ENCODE measurements around the gene LPIN1. TPM values are rescaled to one million over a fixed set of nuclear protein-coding genes. Genes with fewer than 3 reads are reported as not detected.

LPIN1 gene
- total and polyA plus RNA-seq, 2 of the 8 experiments (the other 6 are each of a cell fraction or from before 2014, with no cell fraction given) = 4.3 to 9.8 TPM

- 0 out of 2 replicates have a peak overlapping the region, but pooled peaks have one; percentile 73 for H2BK20ac ChIP-seq (ENCODE audit: low read length)
- peaks cover 4% of the 10 kb centered on the region for H3K23me2 ChIP-seq (ENCODE audit: low read depth, low read length)
- H2BK5ac ChIP-seq (ENCODE audit: low read depth, low read length) = peak overlapping the region; percentile 67; the same call in 1 of the 2 replicates
- peaks cover 5 to 28% (median 21%) of the 10 kb centered on the region in 4 experiments for H3K4me1 ChIP-seq (replicated peaks in 1 of 4; ENCODE audit: control insufficient read depth in 3 of 4, insufficient read depth in 4 of 4, low read length in 3 of 4)
- H3K4ac ChIP-seq (replicated peaks; ENCODE audit: insufficient read length, low read depth, low read length) = peak overlapping the region; percentile 73
- H3K56ac ChIP-seq (replicated peaks; ENCODE audit: insufficient read length, low read depth, low read length) = no peak overlapping the region
- ChIA-PET POLR2A (ENCODE audit: partially characterized antibody) (no interaction called here), CTCF (ENCODE audit: partially characterized antibody) (interaction anchor here (0.5 to 10.4 kb wide), 13 partner anchors 8 to 414 kb away, joined by 3 to 217 read pairs (median 7); no protein-coding TSS in a partner anchor)
- peak overlapping the region; percentile 45 for H4K91ac ChIP-seq (replicated peaks; ENCODE audit: insufficient read length, low read length)
- H3K14ac ChIP-seq (ENCODE audit: insufficient read length) = no peak overlapping the region
- FAIRE-seq (no peak), DNase-seq (ENCODE audit: low read depth in 1 of 2, low spot score in 2 of 2) (no peak)
- peak overlapping the region; percentile 81 for H3K18ac ChIP-seq (ENCODE audit: extremely low read depth, low read length)
- no peak overlapping the region for H3K9ac ChIP-seq (replicated peaks in 1 of 4; ENCODE audit: extremely low read depth in 1 of 4, low read depth in 3 of 4, low read length in 3 of 4)
- no peak overlapping the region for H3K4me3 ChIP-seq (ENCODE audit: extremely low read depth in 1 of 4, insufficient read depth in 2 of 4, low read depth in 3 of 4, low read length in 4 of 4)
- peak overlapping the region; percentile 55; the same call in 1 of the 2 replicates for H2BK15ac ChIP-seq (ENCODE audit: low read length)
- no peak overlapping the region for H4K5ac ChIP-seq (ENCODE audit: insufficient read length, low read depth, low read length)
- no peak overlapping the region for H3K23ac ChIP-seq (ENCODE audit: insufficient read length)
- no peak overlapping the region for H4K8ac ChIP-seq (ENCODE audit: extremely low read depth, insufficient read depth, low read length)
- H2AK5ac ChIP-seq (ENCODE audit: low read depth, low read length) = no peak overlapping the region
- no peaks in the 10 kb centered on the region for H3K36me3 ChIP-seq (ENCODE audit: control insufficient read depth in 2 of 4, insufficient read depth in 4 of 4, low read length in 3 of 4)
- TF ChIP-seq GTF2F1 (IDR thresholded peaks at IDR 0.05; ENCODE audit: borderline replicate concordance, low read depth, low read length) = no peak
- TF ChIP-seq CTBP2 (IDR thresholded peaks at IDR 0.05; ENCODE audit: borderline replicate concordance, insufficient read depth, insufficient read length, low read length) = no peak
- no peak for TF ChIP-seq SIRT6 (IDR thresholded peaks at IDR 0.05; ENCODE audit: low read length)
- TF ChIP-seq BACH1 (IDR thresholded peaks at IDR 0.05; ENCODE audit: low read length) = no peak
- no peak overlapping the region for H3K4me2 ChIP-seq (ENCODE audit: insufficient read depth in 1 of 2, low read depth in 2 of 2, low read length in 2 of 2)
- 93% methylated on average over 16 of the region's 16 CpGs; no CpG with 5 or more reads in 1 of the 2 experiments for WGBS, 2 experiments (ENCODE audit: extremely low coverage in 1 of 2, insufficient coverage in 1 of 2, insufficient read length in 1 of 2, insufficient replicate concordance in 2 of 2, low coverage in 1 of 2, low lambda C conversion rate in 2 of 2, missing lambda C conversion rate in 1 of 2)
- 0 out of 4 replicates have a peak, but pooled peaks cover 0 to under 1% of the 10 kb centered on the region in 2 experiments for H3K79me2 ChIP-seq (ENCODE audit: control insufficient read depth in 1 of 2, insufficient read depth in 2 of 2, low read length in 2 of 2)
- H3K27ac ChIP-seq (ENCODE audit: low read depth, low read length) = no peak overlapping the region
- no peaks in the 10 kb centered on the region for H3K79me1 ChIP-seq (ENCODE audit: low read depth, low read length)
- no peaks in the 10 kb centered on the region for H3K9me3 ChIP-seq (ENCODE audit: insufficient read depth in 2 of 2, low read depth in 1 of 2, low read length in 1 of 2)
- H4K20me1 ChIP-seq (replicated peaks in 1 of 2; ENCODE audit: control insufficient read depth in 1 of 2, insufficient read depth in 2 of 2, low read length in 2 of 2) = no peaks in the 10 kb centered on the region
- peaks cover 0 to 5% (median 0%) of the 10 kb centered on the region in 4 experiments; a peak in 2 of 7 replicates for H3K27me3 ChIP-seq (replicated peaks in 1 of 4; ENCODE audit: control insufficient read depth in 3 of 4, extremely low read depth in 1 of 4, insufficient read depth in 3 of 4, low read length in 3 of 4)
- H2BK120ac ChIP-seq (replicated peaks; ENCODE audit: low read depth, low read length) = no peak overlapping the region
- H2AFZ ChIP-seq (ENCODE audit: low read length) = no peak overlapping the region
- peak overlapping the region; percentile 65; the same call in 1 of the 2 replicates for H2BK12ac ChIP-seq (ENCODE audit: low read depth, low read length)
Measured at GRCh38 chr2:11742702-11743357, 3.6 kb upstream of the LPIN1 start.

All from H1 (cell line).